ENCODE data around the gene CYSRT1. TPM values are rescaled to one million over a fixed set of nuclear protein-coding genes. Genes with fewer than 3 reads are reported as not detected.
"Not testable (repeated sequence)": the region's sequence is repeated elsewhere in the genome, so short reads cannot be mapped to it uniquely, and the experiment has no call there.

The CYSRT1 gene
- total RNA-seq, 1 donor from 2014 or later: not detected

DNA sequence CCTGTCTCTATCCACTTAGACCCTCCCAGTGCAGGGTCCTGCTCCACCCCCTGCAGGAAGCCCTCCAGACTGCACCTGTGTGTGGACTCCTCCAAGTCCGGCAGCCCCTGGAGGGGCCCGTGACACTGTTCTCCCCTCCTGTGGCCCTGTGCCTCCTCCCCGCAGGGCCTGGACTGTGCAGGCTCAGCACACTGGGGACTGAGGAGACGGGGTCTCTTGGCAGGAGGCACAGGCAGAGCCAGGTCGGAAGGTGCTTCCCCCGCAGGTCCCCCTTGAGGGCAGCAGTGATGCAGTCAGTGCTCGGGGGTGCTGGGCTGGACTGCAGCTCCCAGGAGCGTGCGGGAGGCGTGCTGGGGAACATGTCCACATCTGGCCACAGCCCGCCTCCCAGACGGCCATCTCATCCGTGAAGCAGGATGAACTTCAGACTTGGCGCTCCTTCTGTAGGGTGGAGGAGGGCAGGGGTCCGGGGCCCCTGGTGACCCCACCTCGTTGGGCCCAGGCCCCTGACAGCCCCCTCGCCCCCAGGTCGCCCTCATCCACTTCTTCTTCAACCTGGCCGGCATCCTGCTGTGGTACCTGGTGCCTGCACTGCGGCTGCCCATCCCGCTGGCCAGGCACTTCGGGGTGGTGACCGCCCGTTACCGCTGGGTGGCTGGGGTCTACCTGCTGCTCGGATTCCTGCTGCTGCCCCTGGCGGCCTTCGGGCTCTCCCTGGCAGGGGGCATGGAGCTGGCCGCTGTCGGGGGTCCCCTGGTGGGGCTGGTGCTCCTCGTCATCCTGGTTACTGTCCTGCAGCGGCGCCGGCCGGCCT, 10.7 kb downstream of the CYSRT1 start:
- peak overlapping the region in 2 of 3 donors; percentile 56 to 61 for H3K4me3 ChIP-seq (ENCODE audit: low read length in 3 of 3)
- H3K9me3 ChIP-seq (ENCODE audit: control insufficient read depth in 3 of 3, low read length in 3 of 3): no peaks in the 10 kb centered on the region
- peak overlapping the region; percentile 33 to 74 (median 64) for H3K9ac ChIP-seq (ENCODE audit: low read depth in 1 of 3, low read length in 3 of 3)
- H3K4me1 ChIP-seq (ENCODE audit: control insufficient read depth in 3 of 3, insufficient read depth in 3 of 3, low read length in 3 of 3): peaks cover 36 to 45% (median 42%) of the 10 kb centered on the region in 3 donors
- peaks cover 7 to 35% (median 30%) of the 10 kb centered on the region in 3 donors for H3K27me3 ChIP-seq (ENCODE audit: control insufficient read depth in 3 of 3, insufficient read depth in 3 of 3, low read length in 3 of 3)
- H3K27ac ChIP-seq (ENCODE audit: low read depth, low read length): no peak overlapping the region
- H3K36me3 ChIP-seq (ENCODE audit: control insufficient read depth in 3 of 3, insufficient read depth in 3 of 3, low read length in 3 of 3): no peaks in the 10 kb centered on the region

DNA sequence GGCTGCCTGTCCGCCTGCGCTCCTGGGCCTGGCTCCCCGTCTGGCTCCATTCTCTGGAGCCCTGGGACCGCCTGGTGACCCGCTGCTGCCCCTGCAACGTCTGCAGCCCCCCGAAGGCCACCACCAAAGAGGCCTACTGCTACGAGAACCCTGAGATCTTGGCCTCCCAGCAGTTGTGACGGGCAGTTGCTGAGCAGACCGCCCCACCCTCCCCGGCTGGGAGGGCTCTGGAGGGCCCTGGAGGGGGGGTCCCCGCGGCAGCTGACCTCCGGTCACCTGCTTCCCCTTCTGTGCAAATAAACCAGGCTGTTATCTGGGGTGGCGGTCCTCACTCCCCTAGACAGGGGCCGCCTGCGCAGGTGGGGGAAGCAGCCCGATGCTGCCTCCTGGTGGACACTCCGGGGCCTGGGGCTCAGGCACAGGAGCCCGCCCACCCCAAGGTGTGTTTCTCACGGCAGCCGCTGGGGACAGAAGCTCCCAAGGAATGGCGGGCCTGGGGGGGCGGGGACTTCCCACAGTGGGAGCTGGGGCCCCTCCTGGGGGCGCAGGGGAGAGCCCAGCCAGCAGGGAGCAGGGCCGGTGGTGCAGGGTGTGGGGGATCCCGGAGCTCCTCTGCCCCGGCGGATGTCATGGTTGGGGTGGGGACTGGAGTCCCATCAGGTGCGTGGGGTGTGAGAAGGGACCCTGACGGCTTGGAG, 11.4 kb downstream of the CYSRT1 start:
- peaks cover 1 to 27% (median 22%) of the 10 kb centered on the region in 3 donors for H3K27me3 ChIP-seq (ENCODE audit: control insufficient read depth in 3 of 3, insufficient read depth in 3 of 3, low read length in 3 of 3)
- H3K27ac ChIP-seq (ENCODE audit: low read depth, low read length): peak overlapping the region; percentile 81
- no peaks in the 10 kb centered on the region for H3K36me3 ChIP-seq (ENCODE audit: control insufficient read depth in 3 of 3, insufficient read depth in 3 of 3, low read length in 3 of 3)
- H3K4me3 ChIP-seq (ENCODE audit: low read length in 3 of 3): peak overlapping the region; percentile 48 to 64 (median 61)
- H3K9ac ChIP-seq (ENCODE audit: low read depth in 1 of 3, low read length in 3 of 3): peak overlapping the region; percentile 64 to 74 (median 68)
- no peaks in the 10 kb centered on the region for H3K9me3 ChIP-seq (ENCODE audit: control insufficient read depth in 3 of 3, low read length in 3 of 3)
- peaks cover 36 to 45% (median 42%) of the 10 kb centered on the region in 3 donors for H3K4me1 ChIP-seq (ENCODE audit: control insufficient read depth in 3 of 3, insufficient read depth in 3 of 3, low read length in 3 of 3)

DNA sequence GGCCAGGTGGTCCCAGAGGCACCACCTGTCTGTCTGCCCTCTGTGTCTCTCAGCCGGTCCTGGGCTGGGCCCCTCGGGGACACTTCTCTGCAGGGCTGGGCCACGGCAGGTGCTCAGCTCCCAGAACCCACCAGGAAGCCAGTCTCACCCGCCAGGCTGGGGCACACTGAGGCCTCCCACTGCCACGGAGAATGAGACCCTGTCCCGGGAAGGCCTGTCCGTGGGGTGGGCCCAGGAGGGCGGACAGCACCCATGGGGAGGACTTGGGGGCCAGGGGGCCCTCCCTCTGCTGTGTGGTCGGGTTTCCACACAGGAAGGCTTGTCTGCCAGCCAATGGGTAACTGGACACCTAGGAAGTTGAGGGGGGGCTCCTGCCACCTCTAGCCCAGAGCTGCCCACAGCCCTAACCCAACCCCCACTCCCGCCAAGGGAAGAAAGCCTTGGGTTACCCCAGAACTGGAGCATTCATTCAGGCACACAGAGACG, 12.0 kb downstream of the CYSRT1 start:
- H3K36me3 ChIP-seq (ENCODE audit: control insufficient read depth in 3 of 3, insufficient read depth in 3 of 3, low read length in 3 of 3): peaks cover under 1 to 4% (median 1%) of the 10 kb centered on the region in 3 donors
- H3K9me3 ChIP-seq (ENCODE audit: control insufficient read depth in 3 of 3, low read length in 3 of 3): no peaks in the 10 kb centered on the region
- H3K4me3 ChIP-seq (ENCODE audit: low read length in 3 of 3): peak overlapping the region; percentile 48 to 64 (median 61)
- peaks cover 37 to 47% (median 43%) of the 10 kb centered on the region in 3 donors for H3K4me1 ChIP-seq (ENCODE audit: control insufficient read depth in 3 of 3, insufficient read depth in 3 of 3, low read length in 3 of 3)
- peak overlapping the region; percentile 81 for H3K27ac ChIP-seq (ENCODE audit: low read depth, low read length)
- H3K9ac ChIP-seq (ENCODE audit: low read depth in 1 of 3, low read length in 3 of 3): peak overlapping the region; percentile 64 to 74 (median 68)
- H3K27me3 ChIP-seq (ENCODE audit: control insufficient read depth in 3 of 3, insufficient read depth in 3 of 3, low read length in 3 of 3): peaks cover 0 to 21% (median 16%) of the 10 kb centered on the region in 3 donors

DNA sequence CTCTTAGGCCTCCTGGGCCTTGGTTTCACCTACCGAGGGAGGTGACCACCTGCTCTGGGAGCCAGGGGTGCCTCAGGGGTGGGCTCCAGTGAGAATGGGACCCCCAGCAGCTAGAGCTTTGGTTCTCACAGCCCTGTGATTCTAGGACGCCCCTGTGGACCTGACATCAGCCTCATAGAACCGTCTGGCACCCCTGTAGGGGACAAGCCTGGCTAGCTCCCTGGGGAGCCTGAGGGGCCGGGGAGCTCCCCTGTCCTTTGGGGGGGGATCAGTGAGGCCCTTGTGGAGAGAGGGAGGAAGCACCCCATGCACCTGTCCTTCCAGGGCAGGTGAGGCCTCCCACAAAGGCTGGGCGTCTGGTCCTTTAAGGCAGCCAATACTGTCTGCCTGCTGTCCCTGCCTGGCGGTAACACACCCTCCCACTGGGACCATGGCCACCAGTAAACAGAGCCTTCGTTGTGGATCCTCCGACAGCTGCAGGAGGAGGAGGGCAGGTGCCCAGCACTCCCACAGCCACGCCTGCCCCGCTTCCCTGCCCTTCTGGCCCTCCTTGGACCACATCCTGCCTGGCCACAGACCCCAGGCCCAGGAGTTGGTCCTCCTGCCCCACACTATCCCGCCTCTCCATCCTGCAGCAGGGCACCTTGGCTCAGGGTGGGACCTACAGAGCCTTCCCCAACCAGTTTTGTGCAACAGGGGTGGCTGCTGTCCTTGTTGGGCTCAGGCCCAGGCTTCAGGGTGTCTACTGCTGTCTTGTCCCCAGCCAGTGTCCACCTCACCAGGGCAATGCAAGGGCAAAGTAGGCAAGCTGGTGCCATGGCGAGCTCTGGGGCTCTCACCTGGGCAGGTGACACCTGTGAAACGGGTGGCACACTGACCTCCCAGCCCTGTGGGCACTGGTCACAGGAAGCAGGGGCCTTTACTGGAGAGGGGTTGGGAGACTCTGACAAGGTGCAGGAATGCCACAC, 13.1 kb downstream of the CYSRT1 start:
- Histone ChIP-seq H3K4me1 (ENCODE audit: control insufficient read depth in 3 of 3, insufficient read depth in 3 of 3, low read length in 3 of 3) (peaks cover 47 to 58% (median 52%) of the 10 kb centered on the region in 3 donors), H3K9me3 (ENCODE audit: control insufficient read depth in 3 of 3, low read length in 3 of 3) (no peaks in the 10 kb centered on the region), H3K27me3 (ENCODE audit: control insufficient read depth in 3 of 3, insufficient read depth in 3 of 3, low read length in 3 of 3) (peaks cover 0 to 17% (median 9%) of the 10 kb centered on the region in 3 donors), H3K36me3 (ENCODE audit: control insufficient read depth in 3 of 3, insufficient read depth in 3 of 3, low read length in 3 of 3) (peaks cover 10 to 14% (median 12%) of the 10 kb centered on the region in 3 donors), H3K4me3 (ENCODE audit: low read length in 3 of 3) (peak overlapping the region in 1 of 3 donors; percentile 43), H3K27ac (ENCODE audit: low read depth, low read length) (peak overlapping the region; percentile 81), H3K9ac (ENCODE audit: low read depth in 1 of 3, low read length in 3 of 3) (peak overlapping the region; percentile 64 to 74 (median 68))

DNA sequence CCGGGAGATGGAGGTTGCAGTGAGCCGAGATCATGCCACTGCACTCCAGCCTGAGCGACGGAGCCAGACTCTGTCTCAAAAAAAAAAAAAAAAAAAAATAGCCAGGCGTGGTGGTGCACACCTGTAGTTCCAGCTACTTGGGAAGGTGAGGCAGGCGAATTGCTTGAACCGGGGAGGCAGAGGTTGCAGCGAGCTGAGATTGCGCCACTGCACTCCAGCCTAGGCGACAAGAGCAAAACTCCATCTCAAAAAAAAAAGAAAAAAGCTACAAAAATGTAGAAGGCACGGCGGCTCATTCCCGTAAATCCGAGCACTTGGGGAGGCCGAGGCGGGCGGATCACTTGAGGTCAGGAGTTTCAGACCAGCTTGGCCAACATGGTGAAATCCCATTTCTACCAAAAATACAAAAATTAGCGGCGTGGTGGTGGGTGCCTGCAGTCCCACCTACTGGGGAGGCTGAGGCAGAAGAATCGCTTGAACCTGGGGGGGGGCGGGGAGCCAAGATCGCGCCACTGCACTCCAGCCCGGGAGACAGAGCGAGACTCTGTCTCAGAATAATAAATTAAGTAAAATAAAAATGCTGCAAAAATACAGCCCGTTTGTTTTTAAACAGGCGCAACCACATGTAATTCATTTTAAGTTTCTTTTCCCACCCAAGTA, 14.7 kb downstream of the CYSRT1 start:
- not testable (repeated sequence) for H3K9me3 ChIP-seq (ENCODE audit: control insufficient read depth in 3 of 3, low read length in 3 of 3); H3K27me3 ChIP-seq (ENCODE audit: control insufficient read depth in 3 of 3, insufficient read depth in 3 of 3, low read length in 3 of 3)
- H3K27ac ChIP-seq (ENCODE audit: low read depth, low read length): peak overlapping the region; percentile 95
- H3K9ac ChIP-seq (ENCODE audit: low read depth in 1 of 3, low read length in 3 of 3): peak overlapping the region; percentile 74 to 88 (median 75)
- peaks cover 18 to 24% (median 20%) of the 10 kb centered on the region in 3 donors for H3K36me3 ChIP-seq (ENCODE audit: control insufficient read depth in 3 of 3, insufficient read depth in 3 of 3, low read length in 3 of 3)
- peak overlapping the region; percentile 60 to 80 (median 79) for H3K4me3 ChIP-seq (ENCODE audit: low read length in 3 of 3)
- peaks cover 64 to 74% (median 66%) of the 10 kb centered on the region in 3 donors for H3K4me1 ChIP-seq (ENCODE audit: control insufficient read depth in 3 of 3, insufficient read depth in 3 of 3, low read length in 3 of 3)

DNA sequence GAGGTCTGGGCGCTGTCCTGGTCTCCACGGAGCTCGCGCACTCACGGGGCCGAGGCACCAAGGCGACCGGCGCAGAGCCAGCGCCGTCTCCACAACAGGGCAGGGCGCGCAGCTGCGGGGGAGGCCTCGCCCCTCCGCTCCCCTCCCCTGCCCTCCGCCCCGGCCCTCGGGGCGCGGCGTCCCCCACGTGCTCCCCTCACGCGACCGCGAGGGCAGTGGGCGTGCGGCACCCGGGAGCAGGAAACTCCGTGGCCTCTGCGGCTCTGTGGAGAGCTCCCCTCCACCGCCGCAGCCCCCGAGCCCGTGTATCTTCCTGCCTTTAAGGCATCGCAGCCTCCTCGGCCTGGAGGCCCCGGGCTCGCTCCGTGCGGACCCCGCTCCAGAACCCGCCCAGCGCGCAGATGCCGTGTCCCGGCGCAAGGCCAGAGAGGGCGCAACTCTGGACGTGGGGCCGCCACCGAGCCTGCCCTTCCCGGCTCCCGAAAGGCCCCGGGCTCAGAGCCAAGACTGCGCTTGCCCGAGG, 15.4 kb downstream of the CYSRT1 start:
- H3K4me1 ChIP-seq (ENCODE audit: control insufficient read depth in 3 of 3, insufficient read depth in 3 of 3, low read length in 3 of 3): peaks cover 67 to 78% (median 69%) of the 10 kb centered on the region in 3 donors
- H3K36me3 ChIP-seq (ENCODE audit: control insufficient read depth in 3 of 3, insufficient read depth in 3 of 3, low read length in 3 of 3): peaks cover 18 to 24% (median 20%) of the 10 kb centered on the region in 3 donors
- H3K9ac ChIP-seq (ENCODE audit: low read depth in 1 of 3, low read length in 3 of 3): peak overlapping the region; percentile 74 to 88 (median 75)
- no peaks in the 10 kb centered on the region for H3K9me3 ChIP-seq (ENCODE audit: control insufficient read depth in 3 of 3, low read length in 3 of 3)
- peaks cover 0 to 3% (median 0%) of the 10 kb centered on the region in 3 donors for H3K27me3 ChIP-seq (ENCODE audit: control insufficient read depth in 3 of 3, insufficient read depth in 3 of 3, low read length in 3 of 3)
- H3K27ac ChIP-seq (ENCODE audit: low read depth, low read length): peak overlapping the region; percentile 95
- H3K4me3 ChIP-seq (ENCODE audit: low read length in 3 of 3): peak overlapping the region; percentile 60 to 80 (median 79)

DNA sequence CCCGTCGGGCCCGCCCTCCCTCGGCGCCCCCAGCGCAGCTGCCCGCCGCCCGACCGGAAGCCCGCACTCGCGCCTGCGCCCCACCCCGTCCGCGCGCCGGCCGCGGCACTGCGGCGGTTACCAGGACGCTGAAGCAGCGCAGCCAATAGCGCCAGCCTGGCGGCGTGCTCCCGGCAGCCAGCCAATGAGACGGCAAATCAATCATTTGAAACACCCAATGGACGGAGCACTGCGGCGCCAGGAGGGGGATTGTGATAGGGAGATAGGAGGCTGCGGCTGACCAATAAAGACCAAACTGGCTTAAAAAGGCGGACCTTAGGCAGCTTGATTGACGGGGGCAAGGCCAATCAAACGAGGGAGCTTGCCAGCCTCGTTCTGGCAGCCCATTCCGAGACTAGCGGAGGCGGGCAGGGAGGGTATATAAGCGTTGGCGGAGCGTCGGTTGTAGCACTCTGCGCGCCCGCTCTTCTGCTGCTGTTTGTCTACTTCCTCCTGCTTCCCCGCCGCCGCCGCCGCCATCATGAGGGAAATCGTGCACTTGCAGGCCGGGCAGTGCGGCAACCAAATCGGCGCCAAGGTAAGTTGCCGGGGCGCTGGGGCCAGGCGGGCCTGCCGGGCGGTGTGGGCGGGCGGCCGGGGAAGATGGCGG, 16.0 kb downstream of the CYSRT1 start, which contains the start of gene TUBB4B:
Gene TUBB4B, plus strand, starts transcription at position 447 of the 649 bp plus-strand sequence. Its CDS starts 74 bp downstream, at position 521.
- Histone ChIP-seq H3K36me3 (ENCODE audit: control insufficient read depth in 3 of 3, insufficient read depth in 3 of 3, low read length in 3 of 3) (peaks cover 18 to 24% (median 20%) of the 10 kb centered on the region in 3 donors), H3K4me3 (ENCODE audit: low read length in 3 of 3) (peak within 1 kb of the TSS; percentile 60 to 83 (median 83)), H3K27me3 (ENCODE audit: control insufficient read depth in 3 of 3, insufficient read depth in 3 of 3, low read length in 3 of 3) (no peaks in the 10 kb centered on the region), H3K4me1 (ENCODE audit: control insufficient read depth in 3 of 3, insufficient read depth in 3 of 3, low read length in 3 of 3) (peaks cover 62 to 77% (median 68%) of the 10 kb centered on the region in 3 donors), H3K9ac (ENCODE audit: low read depth in 1 of 3, low read length in 3 of 3) (peak within 1 kb of the TSS; percentile 88 to 91 (median 90)), H3K9me3 (ENCODE audit: control insufficient read depth in 3 of 3, low read length in 3 of 3) (no peaks in the 10 kb centered on the region), H3K27ac (ENCODE audit: low read depth, low read length) (peak within 1 kb of the TSS; percentile 95)

DNA sequence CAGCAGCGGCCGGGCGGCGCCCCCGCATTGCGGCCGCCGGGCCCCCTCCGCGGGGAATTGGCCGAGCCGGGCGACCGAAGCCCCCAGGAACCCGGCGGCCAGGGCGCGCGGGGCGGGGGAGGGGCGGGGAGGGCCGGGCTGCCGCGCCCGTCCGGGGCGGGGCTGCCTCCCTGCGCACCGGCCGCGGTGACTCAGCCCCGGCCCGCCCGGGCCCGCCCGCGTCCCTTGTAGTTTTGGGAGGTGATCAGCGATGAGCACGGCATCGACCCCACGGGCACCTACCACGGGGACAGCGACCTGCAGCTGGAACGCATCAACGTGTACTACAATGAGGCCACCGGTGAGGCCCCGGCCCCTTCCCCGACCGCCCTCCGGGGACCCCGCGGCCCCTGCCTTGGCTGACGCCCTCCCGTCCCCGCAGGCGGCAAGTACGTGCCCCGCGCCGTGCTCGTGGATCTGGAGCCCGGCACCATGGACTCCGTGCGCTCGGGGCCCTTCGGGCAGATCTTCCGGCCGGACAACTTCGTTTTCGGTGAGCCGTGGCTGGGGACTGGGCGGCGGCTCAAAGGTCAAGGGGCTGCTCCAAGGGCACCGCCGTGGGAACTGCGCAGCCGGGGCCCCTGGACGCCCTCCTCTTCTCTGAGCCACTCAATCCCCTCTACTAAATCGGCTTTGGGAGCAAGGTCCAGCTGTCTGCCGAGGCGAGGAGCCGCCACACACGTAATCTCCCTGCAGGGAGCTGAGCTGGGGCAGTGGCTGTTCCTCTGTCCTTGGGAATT, 16.7 kb downstream of the CYSRT1 start:
- no peaks in the 10 kb centered on the region for H3K27me3 ChIP-seq (ENCODE audit: control insufficient read depth in 3 of 3, insufficient read depth in 3 of 3, low read length in 3 of 3)
- no peaks in the 10 kb centered on the region for H3K9me3 ChIP-seq (ENCODE audit: control insufficient read depth in 3 of 3, low read length in 3 of 3)
- H3K4me3 ChIP-seq (ENCODE audit: low read length in 3 of 3): peak overlapping the region; percentile 51 to 83 (median 83)
- peak overlapping the region; percentile 88 to 91 (median 90) for H3K9ac ChIP-seq (ENCODE audit: low read depth in 1 of 3, low read length in 3 of 3)
- H3K27ac ChIP-seq (ENCODE audit: low read depth, low read length): peak overlapping the region; percentile 84
- peaks cover 18 to 24% (median 20%) of the 10 kb centered on the region in 3 donors for H3K36me3 ChIP-seq (ENCODE audit: control insufficient read depth in 3 of 3, insufficient read depth in 3 of 3, low read length in 3 of 3)
- H3K4me1 ChIP-seq (ENCODE audit: control insufficient read depth in 3 of 3, insufficient read depth in 3 of 3, low read length in 3 of 3): peaks cover 55 to 74% (median 65%) of the 10 kb centered on the region in 3 donors

Data from skeletal muscle tissue (tissue), 4 donors.